WERI-Rb-1 (cell line): ENCODE data around the gene CARD14.
A peak's percentile ranks its signal among the peaks of the same experiment; 100 is the strongest.

Source experiments
- DNase-seq: peaks from one replicate; pipeline ENCODE4 v3.0.0-alpha.2; 2020
- H3K27ac ChIP-seq: fragments of 250-450 bp; sonication (Bioruptor Pico); 2 replicates; pipeline ENCODE4 v1.5.1; 2020; ENCODE audit warnings: mild to moderate bottlenecking, moderate library complexity
- H3K27me3 ChIP-seq: fragments of 250-450 bp; sonication (Bioruptor Pico); 2 replicates; pipeline ENCODE4 v1.5.1; 2021; ENCODE audit warnings: mild to moderate bottlenecking, low read depth, moderate library complexity; ENCODE audit not compliant: insufficient read depth, severe bottlenecking
- H3K36me3 ChIP-seq: fragments of 250-450 bp; sonication (Bioruptor Pico); 2 replicates; pipeline ENCODE4 v1.5.1; 2020; ENCODE audit warnings: mild to moderate bottlenecking, moderate library complexity
- H3K4me3 ChIP-seq: 2 replicates; pipeline ENCODE4 v1.5.1; 2011; ENCODE audit warnings: low read depth, mild to moderate bottlenecking, control low read depth, low read length
- H3K9me3 ChIP-seq: fragments of 250-450 bp; sonication (Bioruptor Pico); 2 replicates; pipeline ENCODE4 v1.5.1; 2021; ENCODE audit warnings: mild to moderate bottlenecking, moderate library complexity; ENCODE audit not compliant: severe bottlenecking
- TF ChIP-seq, protein P1 (sequence below): IDR thresholded peaks from 2 replicates; pipeline ENCODE4 v1.5.1; 2011; ENCODE audit warnings: low read depth, mild to moderate bottlenecking, control low read depth, inconsistent platforms, low read length

The CARD14 gene

DNA sequence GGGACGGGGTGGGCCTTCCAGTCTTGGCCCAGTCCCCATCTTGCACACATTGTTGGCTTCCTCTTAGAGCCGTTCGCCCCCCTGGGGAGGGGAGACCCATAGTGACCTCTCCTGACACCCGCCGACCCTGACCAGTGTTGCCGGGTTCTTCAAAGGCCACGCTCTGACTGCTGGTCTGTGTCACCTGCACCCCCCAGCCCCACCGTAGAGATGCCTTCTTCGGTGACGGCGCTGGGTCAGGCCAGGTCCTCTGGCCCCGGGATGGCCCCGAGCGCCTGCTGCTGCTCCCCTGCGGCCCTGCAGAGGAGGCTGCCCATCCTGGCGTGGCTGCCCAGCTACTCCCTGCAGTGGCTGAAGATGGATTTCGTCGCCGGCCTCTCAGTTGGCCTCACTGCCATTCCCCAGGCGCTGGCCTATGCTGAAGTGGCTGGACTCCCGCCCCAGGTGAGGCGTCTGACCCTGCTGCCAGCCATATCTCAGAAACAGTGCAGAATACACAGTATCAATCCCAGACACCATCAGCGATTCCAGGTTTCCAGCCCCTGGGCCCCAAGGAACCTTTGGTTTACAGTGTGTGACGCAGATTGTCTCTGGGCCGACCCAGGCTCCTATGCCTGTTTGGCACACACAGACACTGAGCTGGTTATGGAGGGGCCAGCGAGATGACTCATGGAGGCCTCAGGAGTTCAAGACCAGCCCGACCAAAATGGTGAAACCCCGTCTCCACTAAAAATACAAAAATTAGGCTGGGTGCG is 51.7 kb downstream of the CARD14 start:
- H3K27ac ChIP-seq, result no peak overlapping the region
- H3K27me3 ChIP-seq, result no peaks in the 10 kb centered on the region
- peaks cover 13% of the 10 kb centered on the region for H3K36me3 ChIP-seq
- H3K4me3 ChIP-seq, result peak overlapping the region; percentile 82
- no peaks in the 10 kb centered on the region for H3K9me3 ChIP-seq
- TF ChIP-seq, protein P1, sequence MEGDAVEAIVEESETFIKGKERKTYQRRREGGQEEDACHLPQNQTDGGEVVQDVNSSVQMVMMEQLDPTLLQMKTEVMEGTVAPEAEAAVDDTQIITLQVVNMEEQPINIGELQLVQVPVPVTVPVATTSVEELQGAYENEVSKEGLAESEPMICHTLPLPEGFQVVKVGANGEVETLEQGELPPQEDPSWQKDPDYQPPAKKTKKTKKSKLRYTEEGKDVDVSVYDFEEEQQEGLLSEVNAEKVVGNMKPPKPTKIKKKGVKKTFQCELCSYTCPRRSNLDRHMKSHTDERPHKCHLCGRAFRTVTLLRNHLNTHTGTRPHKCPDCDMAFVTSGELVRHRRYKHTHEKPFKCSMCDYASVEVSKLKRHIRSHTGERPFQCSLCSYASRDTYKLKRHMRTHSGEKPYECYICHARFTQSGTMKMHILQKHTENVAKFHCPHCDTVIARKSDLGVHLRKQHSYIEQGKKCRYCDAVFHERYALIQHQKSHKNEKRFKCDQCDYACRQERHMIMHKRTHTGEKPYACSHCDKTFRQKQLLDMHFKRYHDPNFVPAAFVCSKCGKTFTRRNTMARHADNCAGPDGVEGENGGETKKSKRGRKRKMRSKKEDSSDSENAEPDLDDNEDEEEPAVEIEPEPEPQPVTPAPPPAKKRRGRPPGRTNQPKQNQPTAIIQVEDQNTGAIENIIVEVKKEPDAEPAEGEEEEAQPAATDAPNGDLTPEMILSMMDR, result no peak
- no peak for DNase-seq

DNA sequence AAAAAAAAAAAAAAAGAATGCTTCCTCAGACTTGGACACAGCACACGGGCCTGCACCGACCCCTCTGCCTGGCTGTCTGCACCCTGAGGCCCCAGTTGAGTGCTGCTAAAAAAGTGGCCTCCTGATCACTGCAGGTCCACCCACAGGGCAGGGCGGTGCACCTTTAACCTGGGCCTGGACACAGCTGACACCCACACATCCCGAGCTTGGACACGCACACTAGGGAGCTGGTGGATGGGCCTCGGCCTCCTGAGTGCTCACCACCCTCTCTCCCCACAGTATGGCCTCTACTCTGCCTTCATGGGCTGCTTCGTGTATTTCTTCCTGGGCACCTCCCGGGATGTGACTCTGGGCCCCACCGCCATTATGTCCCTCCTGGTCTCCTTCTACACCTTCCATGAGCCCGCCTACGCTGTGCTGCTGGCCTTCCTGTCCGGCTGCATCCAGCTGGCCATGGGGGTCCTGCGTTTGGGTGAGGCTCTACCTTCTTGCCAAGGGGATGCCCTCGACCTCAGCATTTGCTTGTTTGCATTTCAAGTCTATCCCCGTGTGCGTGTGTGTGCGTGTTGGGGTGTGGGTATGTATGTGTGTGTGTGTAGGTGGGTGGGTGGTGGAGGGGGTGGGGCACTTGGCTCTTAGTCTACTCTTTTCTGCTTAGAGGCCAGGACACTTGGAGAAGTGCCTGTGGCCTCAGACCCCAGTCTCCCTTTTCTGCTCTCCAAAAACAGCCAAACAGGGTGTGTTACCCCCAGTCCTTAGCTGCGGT is 52.7 kb downstream of the CARD14 start:
- Histone ChIP-seq H3K36me3 (peaks cover 11% of the 10 kb centered on the region), H3K27me3 (no peaks in the 10 kb centered on the region), H3K4me3 (no peak overlapping the region), H3K27ac (no peak overlapping the region), H3K9me3 (no peaks in the 10 kb centered on the region)
- TF ChIP-seq, protein P1, result no peak
- no peak for DNase-seq

DNA sequence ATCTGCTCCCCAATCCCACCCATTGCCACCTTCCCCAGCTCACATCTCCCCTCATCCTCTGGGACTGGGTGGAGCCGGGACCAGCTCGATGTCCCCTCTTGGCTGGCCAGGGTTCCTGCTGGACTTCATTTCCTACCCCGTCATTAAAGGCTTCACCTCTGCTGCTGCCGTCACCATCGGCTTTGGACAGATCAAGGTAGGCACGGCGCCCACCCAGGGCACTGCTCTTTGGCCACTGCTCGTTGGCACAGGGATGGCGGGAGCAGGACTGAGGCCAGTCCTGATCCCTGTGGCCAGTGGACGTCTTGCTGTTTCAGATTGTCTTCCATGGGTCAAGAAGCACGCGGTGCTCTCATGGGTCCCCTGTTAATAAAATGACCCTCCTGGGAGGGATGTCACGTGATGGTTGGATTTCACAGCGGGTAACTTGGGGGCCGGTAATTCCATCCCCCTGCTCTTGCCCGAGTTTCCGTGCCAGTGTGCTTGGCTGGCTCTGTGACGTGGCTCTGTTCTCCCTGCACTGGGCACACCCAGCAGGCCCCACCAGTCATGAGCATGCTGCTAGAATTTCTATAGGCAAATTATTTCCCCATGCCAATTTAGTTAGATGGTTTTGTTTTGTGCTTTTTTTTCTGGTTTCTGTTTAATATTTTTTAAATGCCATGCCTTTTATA is 53.4 kb downstream of the CARD14 start:
- H3K4me3 ChIP-seq, result no peak overlapping the region
- no peak for DNase-seq
- peaks cover 11% of the 10 kb centered on the region for H3K36me3 ChIP-seq
- no peak overlapping the region for H3K27ac ChIP-seq
- TF ChIP-seq, protein P1, result no peak
- H3K9me3 ChIP-seq, result no peaks in the 10 kb centered on the region
- no peaks in the 10 kb centered on the region for H3K27me3 ChIP-seq

DNA sequence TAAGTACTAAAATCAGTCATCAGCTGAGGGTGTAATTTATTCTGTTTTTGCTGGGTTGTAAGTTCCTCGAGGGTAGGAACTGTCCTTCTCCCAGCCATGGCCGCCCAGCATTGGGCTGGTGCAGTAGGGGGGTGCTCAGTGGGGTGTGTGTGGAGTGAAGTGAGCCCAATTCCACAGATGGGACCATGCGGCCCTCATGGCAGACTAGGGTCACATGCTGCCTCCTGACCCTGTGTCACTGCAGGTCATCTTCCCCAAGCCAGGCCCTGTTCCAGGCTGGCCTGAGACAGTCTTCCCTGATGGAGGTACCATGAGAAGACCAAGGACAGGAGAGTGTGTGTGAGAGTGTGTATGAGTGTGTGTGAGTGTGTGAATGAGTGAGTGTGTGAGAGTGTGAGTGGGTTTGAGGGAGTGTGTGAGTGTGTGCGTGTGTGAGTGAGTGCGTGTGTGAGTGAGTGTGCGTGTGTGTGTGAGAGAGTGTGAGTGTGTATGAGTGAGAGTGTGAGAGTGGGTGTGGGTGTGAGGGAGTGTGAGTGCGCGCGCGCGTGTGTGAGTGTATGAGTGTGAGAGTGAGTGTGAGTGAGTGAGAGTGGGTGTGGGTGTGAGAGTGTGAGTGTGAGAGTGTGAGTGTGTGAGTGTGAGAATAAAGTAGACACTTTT is 54.1 kb downstream of the CARD14 start:
- DNase-seq, result no peak
- Histone ChIP-seq H3K27ac (no peak overlapping the region), H3K9me3 (no peaks in the 10 kb centered on the region), H3K4me3 (no peak overlapping the region), H3K27me3 (no peaks in the 10 kb centered on the region), H3K36me3 (peaks cover 11% of the 10 kb centered on the region)
- TF ChIP-seq, protein P1, result no peak

DNA sequence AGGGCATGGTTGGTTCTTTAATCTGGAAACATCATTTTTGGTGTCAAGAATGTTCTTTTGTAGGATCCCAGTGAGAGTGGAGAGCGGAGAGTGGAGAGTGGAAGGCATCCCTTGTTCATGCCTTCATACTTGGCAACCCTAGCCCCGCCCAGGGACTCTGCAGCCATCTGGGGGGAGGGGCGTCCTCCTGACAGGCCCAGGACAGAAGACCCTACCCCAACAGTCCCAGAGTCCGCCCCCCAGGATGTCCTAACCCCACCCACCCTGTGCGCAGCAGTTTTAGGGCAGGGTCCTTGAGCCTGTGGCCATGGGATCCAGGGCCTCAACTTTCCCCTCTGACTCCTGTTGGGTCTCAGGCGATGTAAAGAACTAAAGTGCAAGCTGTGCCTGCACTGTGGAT is 54.9 kb downstream of the CARD14 start:
- no peak overlapping the region for H3K27ac ChIP-seq
- no peaks in the 10 kb centered on the region for H3K27me3 ChIP-seq
- TF ChIP-seq, protein P1, result no peak
- no peaks in the 10 kb centered on the region for H3K9me3 ChIP-seq
- H3K36me3 ChIP-seq, result peaks cover 11% of the 10 kb centered on the region
- no peak for DNase-seq
- H3K4me3 ChIP-seq, result no peak overlapping the region
